GM18505 (cell line): Measurements from ENCODE around the gene SMTN.
"Not testable (repeated sequence)": the region's sequence is repeated elsewhere in the genome, so short reads cannot be mapped to it uniquely, and the experiment has no call there.

Experiments
- ATAC-seq: cut with Tn5 transposase; IDR thresholded peaks from one replicate; pipeline ENCODE4 v1.9.1; 2021; ENCODE audit not compliant: unreplicated experiment
- POLR2A ChIP-seq: IDR thresholded peaks from 4 replicates; pipeline ENCODE4 v1.6.1; 2011; ENCODE audit warnings: borderline replicate concordance; ENCODE audit not compliant: insufficient read depth, insufficient read length; ENCODE audit errors: extremely low read depth

Gene SMTN

GRCh38 chr22:31090217-31091085 is 9.3 kb downstream of the SMTN start:
- no peak for ATAC-seq
- no peak for TF ChIP-seq POLR2A

- no peak for TF ChIP-seq POLR2A
Observed at GRCh38 chr22:31091106-31091975, 10.2 kb downstream of the SMTN start.

GRCh38 chr22:31092161-31092560 is 11.0 kb downstream of the SMTN start:
- no peak for ATAC-seq
- TF ChIP-seq POLR2A = no peak

More at GRCh38 chr22:31091106-31091975, 10.2 kb downstream of the SMTN start:
- no peak for ATAC-seq

GRCh38 chr22:31093086-31093850 is 12.2 kb downstream of the SMTN start:
- no peak for TF ChIP-seq POLR2A
- ATAC-seq = no peak

- TF ChIP-seq POLR2A = no peak
Observed at GRCh38 chr22:31094021-31094551, 13.0 kb downstream of the SMTN start.

GRCh38 chr22:31094741-31095140 is 13.6 kb downstream of the SMTN start:
- no peak for ATAC-seq
- no peak for TF ChIP-seq POLR2A

More at GRCh38 chr22:31094021-31094551, 13.0 kb downstream of the SMTN start:
- ATAC-seq = no peak

GRCh38 chr22:31095637-31096249 is 14.6 kb downstream of the SMTN start:
- no peak for TF ChIP-seq POLR2A
- ATAC-seq = no peak

- ATAC-seq = no peak
- TF ChIP-seq POLR2A = no peak
Observed at GRCh38 chr22:31096657-31097279, 15.7 kb downstream of the SMTN start.

GRCh38 chr22:31097539-31097938 is 16.4 kb downstream of the SMTN start:
- ATAC-seq = not testable (repeated sequence)

- TF ChIP-seq POLR2A = no peak
- ATAC-seq = no peak
Observed at GRCh38 chr22:31097941-31098631, 17.0 kb downstream of the SMTN start.

GRCh38 chr22:31098632-31099110 is 17.6 kb downstream of the SMTN start:
- TF ChIP-seq POLR2A = no peak
- ATAC-seq = no peak
